NCI-H1694 (cell line): Measurements from ENCODE around the gene TALDO1.

Experiments used
- DNase-seq: peaks from one replicate; lab custom pipeline; 2025; lab: John Stamatoyannopoulos, UW

The TALDO1 gene

GRCh38 chr11:787084-787675, 39.9 kb downstream of the TALDO1 start:
- DNase-seq, result no peak

GRCh38 chr11:788009-788640, 40.9 kb downstream of the TALDO1 start:
- DNase-seq, result no peak

GRCh38 chr11:788953-789940, 42.0 kb downstream of the TALDO1 start:
- DNase-seq, result no peak

GRCh38 chr11:789943-790342, 42.7 kb downstream of the TALDO1 start, which contains the start of gene CEND1:
Gene CEND1, minus strand, starts transcription at chr11:790090. Its CDS starts 1,514 bp downstream, at chr11:788576.
- no peak for DNase-seq

- no peak for DNase-seq
Measured at GRCh38 chr11:790721-791564, 43.7 kb downstream of the TALDO1 start.

GRCh38 chr11:791658-792534, 44.6 kb downstream of the TALDO1 start:
- DNase-seq, result no peak

GRCh38 chr11:792535-792821, 45.2 kb downstream of the TALDO1 start:
- no peak for DNase-seq

GRCh38 chr11:792873-793272, 45.6 kb downstream of the TALDO1 start:
- DNase-seq, result no peak

- DNase-seq, result peak; percentile 30
Measured at GRCh38 chr11:793556-793955, 46.3 kb downstream of the TALDO1 start.

GRCh38 chr11:794013-794765, 46.9 kb downstream of the TALDO1 start:
- no peak for DNase-seq

- no peak for DNase-seq
Measured at GRCh38 chr11:794766-795633, 47.7 kb downstream of the TALDO1 start.

- DNase-seq, result no peak
Measured at GRCh38 chr11:795634-796564, 48.6 kb downstream of the TALDO1 start.

GRCh38 chr11:796565-797295, 49.5 kb downstream of the TALDO1 start:
- DNase-seq, result no peak

- peak; percentile 90 for DNase-seq
Measured at GRCh38 chr11:797296-798092, 50.2 kb downstream of the TALDO1 start.

GRCh38 chr11:798093-798713, 50.9 kb downstream of the TALDO1 start, which contains the start of gene SLC25A22:
Gene SLC25A22, minus strand, starts transcription at chr11:798281. Its CDS starts 3,275 bp downstream, at chr11:795006.
- DNase-seq, result peak; percentile 32
